HepG2 (cell line): ENCODE results near the gene RPL5. TPM values are rescaled to one million over a fixed set of nuclear protein-coding genes. Genes with fewer than 3 reads are reported as not detected.
A peak's percentile ranks its signal among the peaks of the same experiment; 100 is the strongest.
"Not testable (repeated sequence)": the region's sequence is repeated elsewhere in the genome, so short reads cannot be mapped to it uniquely, and the experiment has no call there.

Experiments used
- ATAC-seq: fragments of 200-7000 bp; cut with Tn5 transposase; 3 replicates; pipeline ENCODE4 v1.9.1; 2020; ENCODE audit warnings: mild to moderate bottlenecking, moderate library complexity
- BruUV-seq: library from RNA; stranded (reverse); fragments of 400-500 nt; replicated peaks from 2 replicates; lab custom pipeline; 2021; lab: Mats Ljungman, UMichigan
- CTCF ChIA-PET: fragments of 300-600 bp; formaldehyde crosslinking; extraction: SDS; loops from one replicate; lab custom pipeline; 2021; ENCODE audit warnings: low total read pairs, inconsistent platforms, low intra/inter-chr PET ratio; lab: Yijun Ruan, JAX
- POLR2A ChIA-PET: fragments of 350-600 bp; sonication (Branson Sonifier 250); formaldehyde crosslinking; loops from one replicate; lab custom pipeline; 2020; ENCODE audit warnings: antibody characterized with exemption, inconsistent platforms; lab: Yijun Ruan, JAX
- DNase-seq: peaks from one replicate; pipeline ENCODE4 v3.0.0-alpha.2; 2015; ENCODE audit warnings: low spot score
- FAIRE-seq: peaks from 3 replicates; lab custom pipeline; 2011; peaks lifted over from hg19 to GRCh38; lab: Jason Lieb, UNC
- H2AFZ ChIP-seq: one replicate; pipeline ENCODE4 v1.6.1; 2011; ENCODE audit warnings: low read length, inconsistent platforms
- H3K27ac ChIP-seq: fragments of 300-600 bp; 3 replicates; pipeline ENCODE4 v1.8.0; 2011; ENCODE audit warnings: mixed run types, mild to moderate bottlenecking, mixed read lengths, low read length, inconsistent platforms; ENCODE audit not compliant: insufficient read depth; ENCODE audit errors: extremely low read length
- H3K27me3 ChIP-seq, 2 experiments: fragments of 200-600 bp in 1 of 2; 2 replicates in 1 of 2; 3 replicates in 1 of 2; pipeline versions ENCODE4 v1.6.0 to v1.8.0; 2011; ENCODE audit warnings: low read length in 2 of 2, mild to moderate bottlenecking in 2 of 2, moderate library complexity in 2 of 2, inconsistent platforms in 1 of 2; ENCODE audit not compliant: insufficient read depth in 2 of 2, control insufficient read depth in 1 of 2
- H3K36me3 ChIP-seq, 2 experiments: fragments of 200-600 bp in 1 of 2; replicated peaks in 1 of 2; 2 replicates in 1 of 2; 3 replicates in 1 of 2; pipeline versions ENCODE4 v1.5.1 to v1.8.0; 2011; ENCODE audit warnings: low read length in 2 of 2, inconsistent platforms in 1 of 2; ENCODE audit not compliant: insufficient read depth in 2 of 2, control insufficient read depth in 1 of 2
- H3K4me1 ChIP-seq: 2 replicates; pipeline ENCODE4 v1.5.1; 2012; ENCODE audit warnings: low read length, inconsistent platforms; ENCODE audit not compliant: insufficient read depth
- H3K4me2 ChIP-seq: 2 replicates; pipeline ENCODE4 v1.6.0; 2011; ENCODE audit warnings: low read depth, low read length, inconsistent platforms
- H3K4me3 ChIP-seq, 3 experiments: fragments of 200-600 bp in 1 of 3; sonication (generic), shearing (Covaris generic) in 1 of 3; replicated peaks in 1 of 3; 2 replicates each; pipeline ENCODE4 v1.5.1; 2011 to 2016; ENCODE audit warnings: low read length in 3 of 3, inconsistent platforms in 2 of 3, low read depth in 2 of 3, mild to moderate bottlenecking in 2 of 3, control low read depth in 1 of 3, mixed read lengths in 1 of 3; ENCODE audit not compliant: insufficient read depth in 1 of 3
- H3K79me2 ChIP-seq: one replicate; pipeline ENCODE4 v1.6.1; 2011; ENCODE audit warnings: low read length, inconsistent platforms; ENCODE audit not compliant: insufficient read depth
- H3K9ac ChIP-seq: 2 replicates; pipeline ENCODE4 v1.6.0; 2011; ENCODE audit warnings: mild to moderate bottlenecking, low read depth, low read length, inconsistent platforms; ENCODE audit not compliant: insufficient read depth
- H3K9me3 ChIP-seq: 2 replicates; pipeline ENCODE4 v1.5.1; 2012; ENCODE audit warnings: mild to moderate bottlenecking, low read length
- H4K20me1 ChIP-seq: 2 replicates; pipeline ENCODE4 v1.6.0; 2011; ENCODE audit warnings: inconsistent platforms, mild to moderate bottlenecking, low read length, moderate library complexity; ENCODE audit not compliant: insufficient read depth
- PHF21A ChIP-seq: sonication (generic); formaldehyde crosslinking; IDR thresholded peaks from 2 replicates; pipeline ENCODE4 v1.5.0; 2020; ENCODE audit warnings: mild to moderate bottlenecking, missing genetic modification reagents
- SOX5 ChIP-seq: IDR thresholded peaks from 2 replicates; pipeline ENCODE4 v1.6.1; 2016; ENCODE audit warnings: borderline replicate concordance
- TBX3 ChIP-seq: fragments of 450-650 bp; IDR thresholded peaks from 2 replicates; pipeline ENCODE4 v1.6.1; 2017; ENCODE audit warnings: antibody characterized with exemption, mild to moderate bottlenecking, inconsistent platforms, borderline replicate concordance
- ZNF326 ChIP-seq: sonication (generic); formaldehyde crosslinking; IDR thresholded peaks from 2 replicates; pipeline ENCODE4 v1.4.0; 2020; ENCODE audit warnings: missing genetic modification reagents, borderline replicate concordance
- ZNF460 ChIP-seq: sonication (generic); formaldehyde crosslinking; IDR thresholded peaks from 2 replicates; pipeline ENCODE4 v1.5.1; 2020; ENCODE audit warnings: missing genetic modification reagents, mild to moderate bottlenecking, borderline replicate concordance
- ZNF549 ChIP-seq: sonication (generic); formaldehyde crosslinking; IDR thresholded peaks from 2 replicates; pipeline ENCODE4 v1.5.0; 2020; ENCODE audit warnings: missing genetic modification reagents
- ZNF598 ChIP-seq: sonication (generic); formaldehyde crosslinking; IDR thresholded peaks from 2 replicates; pipeline ENCODE4 v1.5.1; 2020; ENCODE audit warnings: mild to moderate bottlenecking, missing genetic modification reagents, borderline replicate concordance
- ZNF629 ChIP-seq: sonication (generic); formaldehyde crosslinking; conservative IDR thresholded peaks from 2 replicates; pipeline ENCODE4 v1.5.0; 2020; ENCODE audit warnings: missing genetic modification reagents
- WGBS: methylation state at CpG from one replicate; pipeline ENCODE4 v1.1.6; 2017; ENCODE audit warnings: low lambda C conversion rate; 5-methylcytosine and 5-hydroxymethylcytosine counted together
- in situ Hi-C: cut with HindIII; loops from 2 replicates; pipeline ENCODE4 v1.10.0; 2017; ENCODE audit warnings: low pct_unique_long_range_greater_than_20kb; ENCODE audit not compliant: extremely low pct_ligation_motif_present
- intact Hi-C: fragments of 100-400 bp; cut with micrococcal nuclease; formaldehyde crosslinking; loops from one replicate; pipeline ENCODE4 v1.10.0; 2022; ENCODE audit not compliant: unreplicated experiment
- polyA plus RNA-seq, 8 experiments: library from polyadenylated mRNA; depleted of rRNA in 3 of 8; stranded (reverse) in 7 of 8; unstranded in 1 of 8; fragments of >200 nt; fragmentation: Illumina TruSeq in 4 of 8; extraction: Trizol in 4 of 8; gene quantifications; 2 replicates each; pipeline versions ENCODE4 v1.2.1 to v1.2.3, GENCODE V29; 2011 to 2016; ENCODE audit warnings: low read depth in 4 of 8, missing spikeins in 1 of 8, mixed read lengths in 1 of 8; ENCODE audit not compliant: insufficient read depth in 1 of 8
- total RNA-seq, 5 experiments: library from RNA; depleted of rRNA; stranded (reverse); fragments of >200 nt; fragmentation: Illumina TruSeq; extraction: Trizol; gene quantifications; 2 replicates each; pipeline ENCODE4 v1.2.3, GENCODE V29; 2016; ENCODE audit warnings: low read depth in 1 of 5
- TF ChIP-seq, protein P1 (sequence below): sonication (generic); formaldehyde crosslinking; IDR thresholded peaks from 2 replicates; pipeline ENCODE4 v1.5.0; 2020; ENCODE audit warnings: missing genetic modification reagents, mild to moderate bottlenecking, borderline replicate concordance
- TF ChIP-seq, protein P2 (sequence below): sonication (generic); formaldehyde crosslinking; IDR thresholded peaks from 2 replicates; pipeline ENCODE4 v1.4.0; 2020; ENCODE audit warnings: missing genetic modification reagents

The RPL5 gene
- total and polyA plus RNA-seq, 2 of the 13 experiments (the other 11 are each of a cell fraction or from before 2014, with no cell fraction given) = 2,304 to 2,520 TPM

- TF ChIP-seq ZNF598 (CRISPR knock-in tag) = no peak; the same call in 1 of the 2 replicates
- TF ChIP-seq, protein P1, sequence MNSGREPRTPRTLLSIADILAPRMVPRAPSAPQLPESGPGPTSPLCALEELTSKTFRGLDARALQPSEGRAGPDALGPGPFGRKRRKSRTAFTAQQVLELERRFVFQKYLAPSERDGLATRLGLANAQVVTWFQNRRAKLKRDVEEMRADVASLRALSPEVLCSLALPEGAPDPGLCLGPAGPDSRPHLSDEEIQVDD (CRISPR knock-in tag) = peak; percentile 31; the same call in 1 of the 2 replicates
- peak; percentile 50; the same call in 1 of the 2 replicates for TF ChIP-seq PHF21A (CRISPR knock-in tag)
- TF ChIP-seq SOX5 (CRISPR knock-in tag) = peak; percentile 64; the same call in 1 of the 2 replicates
- TF ChIP-seq TBX3 = peak; percentile 69; the same call in 1 of the 2 replicates
- TF ChIP-seq ZNF629 (CRISPR knock-in tag) = peak; percentile 59; the same call in 1 of the 2 replicates
- no peak for TF ChIP-seq ZNF549
- TF ChIP-seq ZNF326 (CRISPR knock-in tag) = no peak
Observed at GRCh38 chr1:92831762-92832536, at the start of gene RPL5 (continued).

- H3K36me3 ChIP-seq, H3K27me3 ChIP-seq, intact Hi-C loops, CTCF ChIA-PET, in situ Hi-C loops, BruUV-seq, H4K20me1 ChIP-seq, H2AFZ ChIP-seq, H3K9me3 ChIP-seq: not testable (repeated sequence)
- ATAC-seq (peak; percentile 12; the same call in 1 of the 3 replicates), DNase-seq (peak; percentile 30), FAIRE-seq (peak; percentile 26)
- TF ChIP-seq ZNF460 = peak; percentile 76; the same call in 1 of the 2 replicates
- TF ChIP-seq, protein P2, sequence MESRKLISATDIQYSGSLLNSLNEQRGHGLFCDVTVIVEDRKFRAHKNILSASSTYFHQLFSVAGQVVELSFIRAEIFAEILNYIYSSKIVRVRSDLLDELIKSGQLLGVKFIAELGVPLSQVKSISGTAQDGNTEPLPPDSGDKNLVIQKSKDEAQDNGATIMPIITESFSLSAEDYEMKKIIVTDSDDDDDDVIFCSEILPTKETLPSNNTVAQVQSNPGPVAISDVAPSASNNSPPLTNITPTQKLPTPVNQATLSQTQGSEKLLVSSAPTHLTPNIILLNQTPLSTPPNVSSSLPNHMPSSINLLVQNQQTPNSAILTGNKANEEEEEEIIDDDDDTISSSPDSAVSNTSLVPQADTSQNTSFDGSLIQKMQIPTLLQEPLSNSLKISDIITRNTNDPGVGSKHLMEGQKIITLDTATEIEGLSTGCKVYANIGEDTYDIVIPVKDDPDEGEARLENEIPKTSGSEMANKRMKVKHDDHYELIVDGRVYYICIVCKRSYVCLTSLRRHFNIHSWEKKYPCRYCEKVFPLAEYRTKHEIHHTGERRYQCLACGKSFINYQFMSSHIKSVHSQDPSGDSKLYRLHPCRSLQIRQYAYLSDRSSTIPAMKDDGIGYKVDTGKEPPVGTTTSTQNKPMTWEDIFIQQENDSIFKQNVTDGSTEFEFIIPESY (CRISPR knock-in tag) = peak; percentile 60; the same call in 1 of the 2 replicates
- POLR2A ChIA-PET = interaction anchor here (0.7 to 2.8 kb wide), 4 partner anchors 34 to 177 kb away, joined by 3 to 23 read pairs (median 4); partner anchors contain the start of gene RPL5
- H3K4me3 ChIP-seq = peak overlapping the region; percentile 88 to 94 (median 90)
- H3K4me2 ChIP-seq = peak overlapping the region; percentile 94
- H3K9ac ChIP-seq = peak overlapping the region; percentile 88
- H3K27ac ChIP-seq = peak overlapping the region; percentile 91
- H3K4me1 ChIP-seq = peaks cover 33% of the 10 kb centered on the region
- 19% methylated on average over 14 of the region's 14 CpGs for WGBS
- peaks cover 48% of the 10 kb centered on the region for H3K79me2 ChIP-seq
Observed at GRCh38 chr1:92783550-92783949, 48.3 kb upstream of the RPL5 start.
